NCI-H524 (cell line): ENCODE data around the gene ANGPT4.
A peak's percentile ranks its signal among the peaks of the same experiment; 100 is the strongest.
"Not testable (repeated sequence)": the region's sequence is repeated elsewhere in the genome, so short reads cannot be mapped to it uniquely, and the experiment has no call there.

ENCODE experiments used
- DNase-seq, 2 experiments: peaks; one replicate each; lab custom pipeline; 2025; lab: John Stamatoyannopoulos, UW

Gene ANGPT4

DNA sequence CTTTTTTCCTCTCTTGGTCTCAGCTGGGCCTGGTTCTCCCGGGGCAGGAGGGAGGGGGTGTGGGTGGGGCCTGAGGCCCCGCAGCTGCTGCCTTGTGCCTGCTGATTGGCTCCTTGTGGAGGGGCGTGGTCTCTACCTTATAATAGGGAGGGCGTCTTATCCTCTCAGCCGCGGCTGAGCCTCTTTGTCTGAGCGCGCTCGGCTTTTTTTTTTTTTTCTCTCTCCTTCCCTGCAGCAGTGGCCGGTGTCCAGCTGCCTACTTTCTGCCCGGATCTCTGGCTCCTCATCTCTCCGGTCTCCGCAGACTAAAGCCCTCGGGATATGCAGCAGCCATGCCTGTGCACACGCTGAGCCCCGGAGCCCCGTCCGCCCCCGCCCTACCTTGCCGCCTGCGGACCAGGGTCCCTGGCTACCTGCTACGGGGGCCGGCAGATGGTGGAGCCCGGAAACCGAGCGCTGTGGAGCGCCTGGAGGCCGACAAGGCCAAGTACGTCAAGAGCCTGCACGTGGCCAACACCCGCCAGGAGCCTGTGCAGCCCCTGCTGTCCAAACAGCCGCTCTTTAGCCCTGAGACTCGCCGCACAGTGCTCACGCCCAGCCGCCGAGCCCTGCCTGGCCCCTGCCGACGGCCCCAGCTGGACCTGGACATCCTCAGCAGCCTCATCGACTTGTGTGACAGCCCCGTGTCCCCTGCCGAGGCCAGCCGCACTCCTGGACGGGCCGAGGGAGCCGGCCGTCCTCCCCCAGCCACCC lies 71.5 kb downstream of the ANGPT4 start:
- peak; percentile 91 to 96 for DNase-seq

DNA sequence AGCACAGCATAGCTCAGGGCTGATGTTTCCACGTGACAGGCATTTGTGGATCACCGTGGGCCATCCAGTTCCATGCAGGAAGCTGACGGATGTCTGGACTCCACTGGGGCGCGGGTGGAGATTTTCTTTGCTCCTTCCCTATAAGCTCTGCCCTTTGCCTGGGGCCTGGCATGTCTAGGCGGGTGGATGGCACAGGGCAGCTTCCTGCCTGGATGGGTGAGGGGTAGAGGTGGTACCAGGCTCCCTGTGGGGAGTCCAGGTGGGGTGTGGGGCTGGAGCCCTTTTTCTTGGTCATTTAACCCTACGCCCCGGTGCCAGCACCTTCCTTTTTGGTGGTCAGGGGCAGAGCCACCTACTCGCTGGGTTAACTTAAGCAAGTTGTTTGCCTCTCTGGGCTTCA lies 72.2 kb downstream of the ANGPT4 start:
- no peak for DNase-seq

DNA sequence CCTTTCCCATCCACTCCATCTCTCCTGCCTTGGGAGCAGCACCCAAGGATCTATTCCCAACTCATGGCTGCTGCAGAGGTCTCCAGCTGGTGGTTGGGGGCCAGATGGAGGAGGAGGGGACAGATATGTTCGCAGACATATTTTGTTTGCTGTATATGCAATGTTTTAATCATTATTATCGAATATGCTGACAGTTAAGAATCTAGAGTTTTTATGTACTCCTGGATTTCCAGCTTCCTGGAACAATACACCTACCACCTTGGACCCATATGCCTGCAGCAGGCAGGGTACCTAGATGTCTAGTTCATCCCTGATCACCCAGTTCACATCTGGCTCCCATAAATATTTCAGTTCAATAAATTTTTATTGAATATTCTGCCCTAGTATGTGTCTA lies 73.6 kb downstream of the ANGPT4 start:
- no peak for DNase-seq

DNA sequence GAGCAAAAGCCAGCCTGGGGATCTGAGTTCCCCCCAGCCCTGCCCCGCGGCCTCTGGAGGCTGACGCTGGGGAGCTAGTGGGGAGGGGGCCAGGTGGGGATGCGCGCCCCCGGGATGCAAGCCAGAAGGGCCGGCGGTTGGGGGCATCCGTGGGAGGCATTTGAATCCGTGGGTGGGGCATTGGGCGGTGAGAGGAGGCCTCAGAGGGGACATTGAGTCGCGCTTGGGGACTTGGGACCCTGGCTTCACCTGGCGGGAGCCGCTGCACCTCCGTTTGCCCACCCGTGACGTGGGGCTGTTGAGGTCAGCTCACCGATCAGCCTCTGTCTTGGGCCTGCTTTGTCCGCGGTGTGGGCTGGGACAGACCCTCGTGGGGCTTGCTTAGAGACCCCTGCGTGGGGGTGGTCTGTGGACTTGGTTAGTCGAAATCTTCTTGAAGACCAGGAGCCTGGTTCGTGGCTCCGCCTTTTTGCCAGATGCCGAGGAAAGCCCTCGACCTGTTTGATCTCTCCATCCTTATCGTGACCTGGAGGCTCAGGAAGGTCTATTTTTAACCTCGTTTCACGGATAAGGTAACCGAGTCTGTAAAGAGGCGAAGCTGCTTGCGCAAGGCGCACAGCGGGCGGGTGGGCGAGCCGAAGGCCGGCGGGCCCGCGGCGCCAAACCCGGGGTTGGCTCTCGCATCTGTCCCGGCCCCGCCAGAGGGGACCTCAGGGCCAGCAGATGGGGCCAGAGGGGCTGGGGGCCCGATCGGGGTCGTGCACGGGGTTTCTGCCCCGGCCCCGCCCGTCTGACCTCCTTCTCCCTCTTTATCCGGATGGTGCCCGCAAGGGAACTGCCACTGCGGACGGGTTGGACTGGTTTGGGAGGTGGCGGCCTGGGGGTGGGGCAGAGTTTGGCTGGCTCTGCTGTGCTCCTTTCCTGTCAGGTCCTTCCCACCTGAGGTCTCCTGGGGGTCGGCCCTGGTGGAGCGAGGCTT lies 74.3 kb downstream of the ANGPT4 start:
- DNase-seq = no peak

DNA sequence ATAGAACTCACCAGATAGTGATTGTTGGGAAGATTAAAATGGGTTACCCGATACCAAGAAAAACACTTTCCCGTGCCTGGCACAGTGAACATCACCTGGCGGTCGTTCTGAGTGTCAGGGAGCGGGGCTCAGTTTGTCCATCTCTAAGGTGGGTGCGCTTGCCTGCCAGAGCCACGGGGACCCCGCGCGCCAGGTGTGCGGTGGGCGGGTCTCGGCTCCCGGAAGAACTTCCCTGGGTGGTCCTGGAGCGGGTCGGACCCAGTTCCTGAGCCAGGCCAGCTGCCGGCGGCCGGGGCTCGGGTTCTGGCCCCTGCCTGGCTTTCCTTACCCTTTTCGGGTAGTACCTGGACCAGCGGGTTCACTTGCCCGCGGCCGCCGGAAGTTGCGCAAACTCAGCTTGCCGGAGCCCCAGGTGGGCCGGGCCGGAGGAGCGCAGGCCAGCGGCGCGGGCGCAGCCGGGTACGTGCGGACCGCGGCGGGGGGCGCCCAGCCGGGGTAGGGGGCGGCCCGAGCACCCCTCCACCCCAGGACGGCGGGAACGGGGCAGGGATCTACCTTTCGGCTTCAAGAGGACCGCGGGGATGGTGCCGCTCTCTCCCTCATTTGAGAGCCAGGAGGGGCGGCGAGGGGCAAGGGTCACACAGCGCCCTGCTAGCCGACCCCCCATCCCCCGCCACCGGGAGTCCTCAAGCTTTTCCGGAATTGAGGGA lies 75.1 kb downstream of the ANGPT4 start:
- DNase-seq = no peak

DNA sequence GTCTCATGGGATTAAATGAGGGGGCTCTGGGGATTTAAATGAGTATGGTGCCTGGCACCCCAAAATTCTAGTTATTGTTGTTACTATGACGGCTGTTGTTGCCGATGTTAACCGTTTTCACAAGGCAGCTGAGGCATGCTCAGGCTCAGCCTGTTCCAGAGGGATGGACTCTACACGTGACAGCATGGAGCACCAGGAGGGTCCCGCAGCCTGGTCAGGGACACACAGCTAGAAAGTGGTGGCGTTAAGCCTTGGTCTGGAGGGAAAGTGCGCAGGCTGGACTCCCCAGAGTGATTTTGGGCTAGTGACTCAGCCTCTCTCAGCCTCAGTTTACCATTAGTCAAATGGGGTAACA lies 75.7 kb downstream of the ANGPT4 start:
- no peak for DNase-seq

DNA sequence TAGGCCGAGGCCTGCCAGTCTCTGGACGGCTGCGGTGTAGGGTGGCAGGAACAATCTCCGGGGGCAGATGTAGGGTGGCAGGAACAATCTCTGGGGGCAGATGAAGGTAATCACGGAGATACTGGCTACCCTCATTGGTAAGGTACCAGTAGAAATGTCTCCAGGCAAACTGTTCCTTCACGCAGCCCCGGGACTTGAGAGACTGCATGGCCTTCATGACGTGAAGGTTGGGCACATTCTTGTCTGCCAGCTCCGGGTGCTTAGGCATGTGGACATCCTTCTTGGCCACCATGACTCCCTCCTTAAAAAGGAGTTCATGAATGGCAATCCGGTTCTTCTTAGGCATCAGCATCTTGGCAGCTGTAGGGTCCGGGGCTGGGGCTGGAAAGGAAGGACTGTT lies 76.5 kb downstream of the ANGPT4 start:
- DNase-seq = no peak

DNA sequence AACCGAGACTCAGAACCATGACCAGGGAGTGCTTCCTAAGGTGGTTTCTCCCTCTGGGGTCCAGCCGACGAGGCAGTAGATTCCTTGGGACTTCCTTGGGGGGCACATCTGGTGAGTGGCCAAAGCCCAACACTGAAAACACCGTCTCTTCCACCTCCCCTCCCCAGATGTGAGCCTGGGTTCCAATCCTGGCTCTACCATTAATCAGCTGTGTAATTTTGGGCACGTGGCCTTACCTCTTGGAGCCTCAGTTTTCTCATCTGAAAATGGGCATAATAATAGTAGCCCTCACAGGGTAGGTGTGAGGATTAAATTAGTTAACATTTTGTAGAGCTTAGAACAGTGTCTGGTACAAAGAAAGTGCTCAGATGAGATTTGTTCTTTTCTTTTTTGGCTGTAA lies 77.1 kb downstream of the ANGPT4 start:
- DNase-seq = no peak

DNA sequence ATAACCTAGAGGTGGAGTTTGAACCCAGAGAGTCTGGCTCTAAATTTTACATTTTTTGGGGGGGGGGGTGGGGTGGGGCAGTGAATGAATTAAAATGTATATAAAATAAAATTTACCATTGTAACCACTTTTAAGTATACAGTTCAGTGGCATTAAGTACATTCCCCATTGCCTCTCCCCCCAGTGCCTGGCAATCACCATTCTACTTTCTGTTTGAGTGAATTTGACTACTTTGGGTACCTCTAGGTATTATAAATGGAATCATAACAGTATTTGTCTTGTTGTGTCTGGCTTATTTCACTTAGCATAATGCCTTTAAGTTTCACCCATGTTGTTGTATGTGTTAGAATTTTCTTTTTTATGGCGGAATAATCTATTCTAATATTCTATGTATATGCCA lies 79.9 kb downstream of the ANGPT4 start:
- DNase-seq = no peak

DNA sequence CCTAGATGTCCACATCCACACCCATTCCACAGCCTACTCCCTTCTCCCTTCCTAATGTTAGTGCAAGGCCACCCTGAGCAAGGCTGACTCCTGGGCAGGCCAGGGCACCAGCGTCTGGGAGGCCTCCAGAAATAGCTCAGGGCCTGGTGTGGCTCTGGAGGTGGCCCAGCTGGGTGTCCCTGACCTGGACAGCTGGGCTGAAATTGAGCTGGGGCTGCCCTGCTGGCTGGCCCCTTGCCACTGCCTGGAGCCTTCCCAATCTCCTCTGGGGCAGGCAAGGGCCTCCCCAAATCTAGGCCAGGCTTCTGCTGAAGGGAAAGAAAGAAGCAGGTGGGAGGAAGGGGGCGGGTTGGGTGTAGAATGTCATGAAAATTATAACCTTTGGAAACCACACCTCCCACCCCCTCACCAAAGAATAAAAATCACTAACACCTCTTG lies 80.5 kb downstream of the ANGPT4 start:
- DNase-seq = no peak

DNA sequence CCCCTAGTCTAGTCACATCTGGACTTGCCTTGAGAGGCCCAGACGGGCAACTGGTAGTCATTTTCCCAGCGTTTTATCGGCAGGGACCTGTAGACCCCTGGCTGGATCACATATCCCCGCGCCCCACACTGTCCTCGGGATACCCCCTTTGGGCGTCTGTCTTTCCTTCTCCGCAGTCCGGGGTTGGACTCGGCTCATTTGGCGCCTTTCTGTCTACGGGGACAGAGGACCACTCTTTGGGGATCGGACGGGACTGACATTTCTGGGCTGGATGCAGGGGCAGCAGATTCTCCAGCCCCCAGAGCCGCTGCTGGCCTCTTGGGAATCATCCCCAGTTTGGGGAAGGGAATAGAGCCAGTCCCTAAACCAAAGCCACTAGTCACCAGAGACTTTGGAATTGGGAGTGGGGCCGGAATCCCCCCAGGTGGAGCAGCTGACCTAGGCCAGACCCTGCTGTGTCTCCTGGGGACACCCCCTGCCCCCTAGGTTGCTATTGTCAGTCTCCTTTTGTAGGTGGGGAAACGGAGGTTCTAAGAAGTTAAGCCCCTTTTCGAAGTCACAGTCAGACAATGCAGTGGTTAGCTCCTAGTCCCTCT lies 81.9 kb downstream of the ANGPT4 start:
- no peak for DNase-seq

DNA sequence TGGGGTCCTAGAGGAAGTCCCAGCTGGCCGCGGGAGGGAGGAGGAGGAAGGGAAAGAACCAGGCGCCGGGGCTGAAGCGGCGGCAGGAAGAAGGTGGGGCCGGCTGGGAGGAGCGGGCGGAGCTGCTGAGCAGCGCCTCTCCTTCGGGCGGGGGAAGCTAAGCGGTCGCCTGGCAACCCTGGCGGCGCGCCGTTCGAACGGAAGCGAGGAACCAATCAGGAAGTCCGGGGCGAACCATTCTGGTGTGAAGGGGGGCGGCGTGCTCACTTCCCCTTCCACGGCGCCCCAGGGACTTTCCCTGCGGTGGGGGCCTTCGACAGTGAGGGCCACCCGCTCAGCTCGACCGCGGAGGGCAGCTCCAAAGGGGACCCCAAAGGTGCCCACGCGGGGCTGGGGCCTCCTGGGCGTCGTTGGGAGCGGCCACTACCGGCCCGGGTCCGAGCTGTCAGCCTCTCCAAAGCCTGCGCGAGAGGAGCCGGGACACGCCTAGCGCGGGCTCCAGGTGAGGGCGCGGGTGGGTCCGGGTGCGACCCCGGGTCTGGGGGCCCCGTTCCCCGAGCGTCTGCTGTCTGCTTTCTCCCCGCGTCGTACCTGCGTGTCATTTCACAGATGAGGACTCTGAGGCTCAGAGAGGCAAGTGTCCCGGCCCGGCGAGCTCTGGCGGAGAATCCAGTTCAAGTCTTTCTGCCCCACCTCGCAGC lies 82.5 kb downstream of the ANGPT4 start, which contains the start of gene FAM110A:
Gene FAM110A, plus strand, starts transcription at position 266 of the 701 bp plus-strand sequence. CDS start 11,090 bp downstream, outside the sequence.
- peak; percentile 97 to 98 for DNase-seq

DNA sequence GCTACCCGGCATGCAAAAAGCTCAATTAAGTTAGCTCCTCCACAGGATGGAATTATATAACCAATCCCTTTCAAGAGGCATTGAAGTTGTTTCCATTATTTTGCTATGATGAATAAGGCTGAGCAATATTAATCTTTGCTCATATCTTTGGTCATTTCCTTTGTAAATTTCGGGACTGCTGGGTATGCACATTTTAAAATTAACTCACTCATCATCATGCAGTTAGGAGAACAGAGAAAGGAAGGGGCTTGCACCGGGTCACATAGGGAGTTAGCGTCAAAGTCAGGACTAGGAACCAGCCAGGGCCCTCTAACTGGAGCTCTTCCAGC lies 83.0 kb downstream of the ANGPT4 start:
- DNase-seq = peak in 1 of 2 experiments; percentile 59

DNA sequence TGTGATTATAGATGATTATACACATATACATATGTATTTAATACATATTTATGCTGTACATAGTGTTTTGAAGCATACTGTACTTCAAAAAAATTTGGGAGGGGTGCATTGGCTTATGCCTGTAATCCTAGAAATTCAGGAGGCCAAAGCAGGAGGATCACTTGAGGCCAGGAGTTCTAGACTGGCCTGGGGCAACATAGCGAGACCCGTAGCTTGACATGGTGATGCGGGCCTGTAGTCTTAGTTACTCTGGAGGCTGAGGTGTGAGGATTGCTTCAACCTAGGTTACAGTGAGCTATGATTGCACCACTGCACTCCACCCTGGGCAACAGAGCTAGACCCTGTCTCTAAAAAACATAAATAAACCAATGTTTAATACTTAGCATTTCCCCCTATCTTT lies 84.2 kb downstream of the ANGPT4 start:
- no peak for DNase-seq

DNA sequence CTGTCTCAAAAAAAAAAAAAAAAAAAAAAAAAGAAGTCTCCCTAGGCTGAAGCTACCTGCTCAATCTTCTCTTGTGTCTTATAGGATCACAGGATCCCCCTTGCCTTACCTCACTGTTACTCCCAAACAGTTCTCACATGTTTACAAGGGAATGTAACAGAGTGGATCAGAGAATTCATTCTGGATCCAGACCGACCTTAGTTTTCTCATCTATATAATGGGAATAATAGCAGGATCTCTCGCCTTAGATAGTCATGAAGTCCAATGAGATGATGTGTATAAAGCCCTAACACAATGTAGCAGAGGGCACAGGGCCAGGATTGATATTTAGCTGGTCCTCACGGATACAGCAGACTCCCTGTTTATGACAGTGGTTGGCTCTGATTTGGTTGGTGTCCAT lies 84.9 kb downstream of the ANGPT4 start:
- DNase-seq = no peak

DNA sequence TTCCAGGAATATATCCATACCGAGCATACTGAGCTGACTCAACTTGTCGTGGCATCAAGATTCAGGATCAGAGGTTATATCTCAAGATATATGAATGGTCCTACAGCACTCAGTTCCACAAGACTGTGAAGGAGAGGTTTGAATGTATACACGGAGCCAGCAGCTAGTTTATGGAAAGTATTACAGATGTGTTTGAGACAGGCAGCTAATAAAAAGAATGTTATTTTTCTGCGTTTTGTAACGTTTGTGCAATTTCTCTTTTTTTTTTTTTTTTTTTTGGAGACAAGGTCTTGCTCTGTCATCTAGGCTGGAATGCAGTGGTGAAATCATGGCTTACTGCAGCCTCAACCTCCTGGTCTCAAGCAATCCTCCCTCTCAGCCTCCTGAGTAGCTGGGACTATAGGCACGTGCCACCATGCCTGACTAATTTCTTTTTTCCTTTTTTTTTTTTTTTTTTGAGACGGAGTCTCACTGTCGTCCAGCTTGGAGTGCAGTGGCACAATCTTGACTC lies 86.1 kb downstream of the ANGPT4 start:
- DNase-seq = no peak

DNA sequence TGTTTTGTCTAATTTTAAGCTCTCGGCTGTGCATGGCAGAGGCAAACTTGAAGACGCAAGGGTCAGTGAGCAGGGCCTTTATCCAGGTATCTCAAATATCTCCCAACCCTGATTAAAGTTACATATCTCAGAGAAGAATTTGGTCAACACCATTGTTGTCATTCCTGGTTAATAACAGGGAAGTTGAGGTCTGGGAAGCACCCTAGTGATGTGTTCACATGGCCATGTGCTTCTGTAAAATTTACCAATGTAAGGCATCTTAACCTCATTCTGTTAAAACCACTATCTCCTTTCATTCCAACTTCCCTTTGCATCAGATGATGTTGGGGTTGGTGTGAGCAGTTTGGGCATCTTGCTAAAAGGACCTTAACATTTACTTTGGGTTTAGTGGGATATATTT lies 86.6 kb downstream of the ANGPT4 start:
- DNase-seq = no peak

DNA sequence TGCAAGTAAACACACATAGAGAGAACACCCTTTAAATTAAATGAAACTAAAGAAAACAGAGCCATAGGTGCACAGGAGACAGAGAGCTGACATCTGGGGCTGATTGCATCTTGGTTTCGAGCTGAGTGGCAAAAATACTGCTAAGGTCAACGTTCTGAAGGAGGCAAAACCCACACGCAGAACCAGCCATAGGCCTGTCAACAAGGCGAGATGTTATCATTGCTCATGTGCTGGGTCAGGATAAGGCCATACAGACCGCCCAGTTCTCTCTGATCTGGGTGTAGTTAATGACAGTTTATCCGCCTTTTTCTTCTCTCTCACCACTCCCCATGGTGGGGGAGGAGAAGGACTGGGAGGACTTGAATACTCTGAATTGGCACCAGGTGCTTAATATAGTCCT lies 87.1 kb downstream of the ANGPT4 start:
- DNase-seq = no peak

DNA sequence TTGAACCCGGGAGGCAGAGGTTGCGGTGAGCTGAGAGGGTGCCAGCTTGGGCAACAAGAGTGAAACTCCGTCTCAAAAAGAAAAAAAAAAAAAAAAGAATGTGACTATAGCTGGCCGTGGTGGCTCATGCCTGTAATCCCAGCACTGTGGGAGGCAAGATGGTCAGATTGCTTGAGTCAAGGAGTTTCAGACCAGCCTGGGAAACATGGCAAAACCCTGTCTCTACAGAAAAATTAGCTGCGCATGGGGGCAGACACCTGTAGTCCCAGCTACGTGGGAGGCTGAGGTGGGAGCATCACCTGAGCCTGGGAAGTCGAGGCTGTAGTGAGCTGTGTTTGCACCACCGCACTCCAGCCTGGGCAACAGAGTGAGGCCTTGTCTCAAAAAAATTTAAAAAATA lies 88.2 kb downstream of the ANGPT4 start:
- not testable (repeated sequence) for DNase-seq

DNA sequence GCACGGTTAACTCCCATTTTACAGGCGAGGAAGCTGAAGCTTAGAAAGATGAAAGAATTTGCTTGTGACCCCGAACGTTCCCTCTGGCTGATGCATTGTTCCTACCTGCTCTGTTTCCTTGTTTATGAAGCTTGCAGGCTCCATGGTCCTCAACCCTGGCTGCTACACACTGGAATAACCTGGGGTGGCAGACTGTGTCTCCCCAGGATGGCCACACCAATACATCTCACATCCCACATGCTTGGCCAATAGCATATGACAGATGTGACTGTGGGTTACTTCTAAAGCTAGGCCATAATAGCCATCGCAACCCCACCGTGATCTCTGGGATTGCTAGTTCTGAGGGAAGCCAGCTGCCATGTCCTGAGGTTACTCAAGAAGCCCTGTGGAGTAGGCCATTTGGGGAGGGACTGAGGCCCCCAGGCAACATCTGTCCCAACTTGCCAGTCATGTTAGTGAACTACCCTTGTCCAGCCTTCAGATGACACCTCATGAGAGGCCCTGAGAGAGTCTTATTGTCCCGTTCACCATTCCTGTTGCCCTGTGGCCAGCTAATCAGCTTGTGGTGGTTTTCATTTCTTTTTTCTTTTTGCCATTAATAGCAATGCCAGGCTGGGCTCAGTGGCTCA lies 89.3 kb downstream of the ANGPT4 start:
- DNase-seq = no peak
